Endometrial microvascular endothelial cells (primary cell): ENCODE measurements around the gene JAZF1. TPM values are rescaled to one million over a fixed set of nuclear protein-coding genes. Genes with fewer than 3 reads are reported as not detected.

Source experiments
- in situ Hi-C: cut with HindIII; loops from 2 replicates; pipeline ENCODE4 v1.10.0; 2017; ENCODE audit warnings: low sequenced_read_pairs, low pct_unique_long_range_greater_than_20kb; ENCODE audit errors: inconsistent ontology term
- total RNA-seq: library from RNA; depleted of rRNA; stranded (reverse); fragments of >200 nt; gene quantifications from one replicate; pipeline ENCODE4 v1.2.3, GENCODE V29; 2015; ENCODE audit errors: inconsistent ontology term

Gene JAZF1
- total RNA-seq, 1 donor from 2014 or later: 8.9 TPM

DNA sequence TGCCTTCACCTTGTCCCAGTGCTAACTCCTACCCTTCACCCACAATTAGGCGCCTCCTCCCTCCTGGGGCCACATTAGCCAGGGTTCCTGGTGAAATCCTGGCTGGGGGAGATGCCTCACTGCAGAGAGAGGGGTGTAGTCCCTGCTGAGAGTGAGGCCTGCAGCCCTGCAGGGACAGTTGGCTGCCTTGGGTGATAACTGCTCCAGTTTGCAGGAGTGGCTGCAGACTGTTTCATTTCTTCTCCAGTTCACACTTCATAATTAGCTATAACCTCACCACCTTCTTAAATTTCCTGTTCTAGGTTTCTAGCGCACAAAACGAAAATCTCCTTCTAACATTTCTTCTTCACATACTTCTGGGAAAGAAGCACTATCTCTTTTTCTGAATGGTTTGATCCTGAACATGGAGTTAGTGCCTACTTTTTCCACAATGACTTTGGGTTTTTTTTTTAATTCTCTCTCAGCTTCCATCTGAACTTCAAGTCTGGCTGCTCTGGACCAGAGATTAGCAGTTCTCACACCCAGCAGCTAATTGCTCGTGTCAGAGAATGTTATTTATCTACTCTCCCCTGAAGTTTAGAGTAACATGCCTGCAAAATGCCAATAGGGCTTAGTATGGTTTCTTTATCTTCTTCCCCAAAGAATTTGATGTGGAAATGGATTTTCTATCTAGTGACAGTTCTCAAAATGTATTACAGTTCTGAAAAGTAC lies 15.5 kb upstream of the JAZF1 start:
- in situ Hi-C loops: no loop called here

- in situ Hi-C loops: no loop called here
Measured at GRCh38 chr7:28192786-28193585, 12.4 kb upstream of the JAZF1 start.

DNA sequence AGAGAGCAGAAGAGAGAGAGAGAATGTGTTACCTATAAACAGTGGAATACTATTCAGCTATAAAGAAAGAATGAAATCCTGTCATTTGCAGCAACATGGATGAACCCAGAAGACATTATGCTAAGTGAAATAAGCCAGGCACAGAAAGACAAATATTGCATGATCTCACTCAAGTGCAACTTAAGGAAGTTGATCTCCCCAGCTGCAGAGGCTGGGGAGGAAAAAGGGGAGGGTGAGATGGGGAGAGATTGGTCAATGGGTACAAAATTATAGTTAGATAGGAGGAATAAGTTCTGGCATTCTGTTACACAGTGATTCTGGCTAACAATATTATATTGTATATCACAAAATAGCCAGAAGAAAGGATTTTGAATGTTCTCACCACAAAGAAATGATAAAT lies 11.2 kb upstream of the JAZF1 start:
- in situ Hi-C loops: no loop called here

DNA sequence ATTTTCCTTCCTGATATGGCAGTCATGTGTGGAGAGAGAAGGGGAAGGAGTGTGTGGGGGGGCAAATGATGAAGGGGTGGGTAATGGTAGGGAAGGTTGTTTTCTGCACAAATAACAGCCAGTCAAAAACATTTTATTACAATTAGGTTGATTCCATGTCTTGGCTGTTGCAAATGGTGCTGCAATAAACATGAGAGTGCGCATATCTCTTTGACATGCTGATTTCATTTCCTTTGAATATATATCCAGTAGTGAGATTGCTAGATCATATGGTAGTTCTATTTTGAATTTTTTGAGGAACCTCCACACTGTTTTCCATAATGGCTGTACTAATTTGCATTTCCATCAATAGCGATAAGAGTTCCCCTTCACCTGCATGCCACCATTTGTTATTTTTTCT lies 10.6 kb upstream of the JAZF1 start:
- in situ Hi-C loops: no loop called here

GRCh38 chr7:28190077-28190710 lies 9.6 kb upstream of the JAZF1 start:
- in situ Hi-C loops: no loop called here

DNA sequence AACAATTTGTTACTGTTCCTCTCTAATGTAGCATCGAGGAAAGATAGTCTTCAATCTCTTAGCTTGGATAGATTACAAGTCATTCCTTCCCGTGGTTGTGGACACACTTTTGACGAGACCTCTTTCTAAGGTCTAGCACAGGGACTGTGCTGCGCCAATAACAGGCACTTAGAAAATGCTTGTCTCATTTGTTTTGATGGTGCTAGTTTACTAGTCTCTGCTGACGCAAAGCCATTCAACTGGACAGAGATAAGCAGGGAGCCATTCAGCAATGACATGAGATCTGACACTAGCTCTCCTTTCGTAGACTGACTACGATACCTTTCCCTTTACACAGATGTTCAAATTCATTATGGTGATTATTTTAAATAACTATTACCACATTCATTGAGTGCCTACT lies 6.4 kb upstream of the JAZF1 start:
- in situ Hi-C loops: no loop called here

DNA sequence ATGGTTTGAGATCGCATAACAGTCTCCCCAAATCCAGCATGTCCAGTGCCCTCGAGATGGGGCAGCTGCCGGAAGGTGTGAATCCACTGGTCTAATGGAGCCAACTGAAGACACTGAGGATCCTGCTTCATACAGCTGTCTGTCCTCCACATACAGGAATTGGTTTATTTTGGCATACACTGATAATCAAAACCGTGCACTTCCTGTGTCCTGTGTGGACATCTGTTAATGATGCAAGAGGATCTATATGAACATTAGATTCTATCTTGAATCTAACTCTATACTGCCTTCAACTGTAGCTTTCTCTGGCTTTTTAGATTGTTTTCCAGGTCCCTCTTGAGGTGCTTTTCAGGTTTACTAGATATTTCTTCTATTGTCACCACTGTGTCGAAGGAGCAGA lies 3.0 kb upstream of the JAZF1 start:
- in situ Hi-C loops: no loop called here

DNA sequence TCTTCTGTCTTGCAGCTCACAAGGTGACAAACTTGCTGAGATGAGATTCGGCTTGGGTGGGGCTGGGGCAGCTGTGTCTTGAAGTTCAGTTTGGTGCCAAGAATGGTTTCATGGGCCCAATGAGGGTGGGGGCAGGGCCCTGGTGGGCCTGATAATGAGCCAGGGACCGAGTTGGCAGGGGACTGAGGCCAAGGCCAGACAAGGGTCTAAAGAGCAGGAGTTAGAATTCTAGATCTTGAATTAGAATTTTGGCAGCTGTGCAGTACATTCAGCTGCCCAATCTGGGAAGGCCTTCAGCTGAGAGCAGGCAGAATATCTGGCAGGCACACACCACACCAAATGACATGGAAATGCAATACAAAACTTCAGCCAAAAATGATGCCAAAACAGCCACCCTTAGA lies 1.5 kb upstream of the JAZF1 start:
- in situ Hi-C loops: no loop called here

GRCh38 chr7:28181416-28181815 lies 821 bp upstream of the JAZF1 start:
- in situ Hi-C loops: no loop called here

DNA sequence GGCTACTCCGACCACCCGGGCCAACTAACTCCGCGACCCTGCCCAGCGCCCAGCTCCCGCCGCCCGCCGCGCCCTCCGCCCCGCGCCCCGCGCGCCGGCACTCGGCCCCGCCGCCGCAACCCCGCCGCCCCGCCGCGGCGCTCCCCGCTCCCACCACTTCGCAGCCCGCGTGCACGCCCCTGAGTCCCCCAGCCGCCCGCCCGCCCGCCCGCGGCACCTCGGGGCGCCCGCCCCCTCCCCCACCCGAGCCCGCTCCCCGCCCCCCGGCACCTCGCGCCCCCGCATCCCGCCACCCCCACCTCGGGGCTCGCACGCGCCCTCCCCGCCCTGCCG lies 598 bp downstream of the JAZF1 start:
- in situ Hi-C loops: no loop called here

DNA sequence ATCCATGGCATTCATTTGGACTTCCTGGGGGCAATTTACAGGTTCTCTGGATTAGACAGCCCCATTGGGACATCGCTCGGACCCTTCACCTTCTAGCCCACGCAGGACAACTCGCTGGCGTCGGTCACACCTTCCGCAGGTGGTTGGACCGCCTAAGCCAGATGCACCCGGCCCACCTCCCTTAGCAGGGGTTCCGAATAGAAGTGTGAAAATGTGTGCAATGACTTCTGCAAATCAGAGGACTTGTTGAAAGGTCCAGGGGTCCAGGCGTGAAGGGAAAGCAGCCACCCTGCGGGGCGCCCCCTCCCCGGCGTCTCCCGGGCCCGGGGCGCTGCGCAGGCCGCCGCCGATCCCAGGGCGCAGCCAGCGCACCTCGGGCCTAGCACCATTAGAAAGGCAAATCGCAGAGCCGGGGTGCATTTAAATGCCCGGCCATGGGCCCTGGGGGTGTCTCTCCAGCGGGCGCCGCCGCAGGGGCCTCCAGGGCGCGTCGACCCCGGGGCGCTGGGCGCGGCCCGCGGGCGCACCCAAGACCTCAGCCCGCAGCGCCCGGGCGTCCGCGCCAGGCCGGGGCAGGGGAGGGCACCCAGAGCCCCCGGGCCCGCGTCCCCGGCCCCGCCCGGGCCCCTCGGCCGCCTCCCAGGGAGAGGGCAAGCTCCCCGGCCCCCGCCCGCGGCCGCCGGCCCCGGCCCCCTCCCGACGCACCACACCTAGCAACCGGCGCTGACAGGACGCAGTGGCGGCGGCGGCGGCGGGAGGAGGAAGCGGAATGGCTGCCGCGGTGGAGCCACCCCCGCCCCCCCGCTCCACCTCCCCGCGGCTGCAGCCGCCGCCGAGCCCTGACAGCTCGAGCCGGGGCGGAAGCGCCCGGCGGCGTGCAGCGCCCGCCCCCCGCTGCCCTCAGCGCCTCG lies 1.2 kb downstream of the JAZF1 start:
- in situ Hi-C loops: no loop called here

- in situ Hi-C loops: no loop called here
Measured at GRCh38 chr7:28178599-28178998, 2.0 kb downstream of the JAZF1 start.

DNA sequence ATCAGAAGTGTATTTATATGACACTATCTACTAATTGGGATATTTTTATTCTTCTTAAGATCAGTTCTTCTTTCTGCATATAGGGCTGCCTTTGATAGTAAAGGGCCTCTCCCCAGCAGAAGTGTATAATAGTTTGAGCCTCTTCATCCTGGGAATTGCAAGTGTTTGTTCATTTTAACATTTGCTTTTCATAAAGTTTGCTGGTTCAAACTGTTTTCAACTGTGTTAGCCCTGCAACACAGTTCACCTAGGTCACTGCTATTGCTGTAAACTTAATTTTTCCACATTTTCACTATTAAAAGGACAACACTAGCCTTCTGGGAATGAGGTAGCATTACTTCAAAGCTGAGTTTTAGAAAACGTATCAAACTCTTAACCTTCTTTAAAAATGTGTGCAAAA lies 2.8 kb downstream of the JAZF1 start:
- in situ Hi-C loops: no loop called here

DNA sequence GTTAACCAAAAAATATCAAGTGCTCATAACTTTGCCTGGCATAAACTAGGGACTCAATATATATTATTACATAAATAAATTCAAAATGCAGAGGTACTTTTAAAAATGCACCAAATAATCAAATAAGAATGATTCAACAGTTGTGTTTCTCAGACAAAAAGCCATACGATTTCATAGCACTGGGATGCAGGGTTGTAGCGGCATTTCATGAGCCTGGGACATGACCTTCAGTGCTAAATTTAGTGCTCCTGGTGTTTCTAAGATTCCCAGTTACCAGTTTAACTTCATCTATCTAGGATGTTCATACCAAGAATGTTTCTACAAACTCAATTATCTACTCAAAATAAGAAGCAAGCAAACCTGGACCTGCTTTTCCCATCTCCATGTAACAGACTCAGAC lies 4.0 kb downstream of the JAZF1 start:
- in situ Hi-C loops: no loop called here

- in situ Hi-C loops: no loop called here
Measured at GRCh38 chr7:28176174-28176573, 4.4 kb downstream of the JAZF1 start.

- in situ Hi-C loops: no loop called here
Measured at GRCh38 chr7:28174901-28175661, 5.5 kb downstream of the JAZF1 start.

DNA sequence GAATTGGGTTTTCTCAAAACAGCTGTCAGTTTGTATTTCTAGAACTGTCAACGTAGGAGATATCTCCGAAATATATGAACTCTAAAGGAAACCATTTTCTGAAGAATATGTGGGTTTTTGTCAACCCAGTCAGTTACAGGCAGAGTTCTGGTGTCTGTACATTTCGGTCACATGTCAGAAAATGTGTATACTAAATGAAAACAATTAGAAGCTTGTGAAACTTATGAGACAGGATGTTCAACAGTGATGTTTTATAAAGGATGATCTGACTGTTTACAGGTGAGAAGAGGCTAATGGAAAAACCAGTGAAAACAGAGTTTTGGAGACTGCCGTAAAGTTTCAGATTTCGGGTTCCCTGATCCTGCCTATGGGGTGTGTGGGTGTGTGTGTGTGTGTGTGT lies 6.2 kb downstream of the JAZF1 start:
- in situ Hi-C loops: no loop called here

GRCh38 chr7:28173531-28173930 lies 7.1 kb downstream of the JAZF1 start:
- in situ Hi-C loops: no loop called here

DNA sequence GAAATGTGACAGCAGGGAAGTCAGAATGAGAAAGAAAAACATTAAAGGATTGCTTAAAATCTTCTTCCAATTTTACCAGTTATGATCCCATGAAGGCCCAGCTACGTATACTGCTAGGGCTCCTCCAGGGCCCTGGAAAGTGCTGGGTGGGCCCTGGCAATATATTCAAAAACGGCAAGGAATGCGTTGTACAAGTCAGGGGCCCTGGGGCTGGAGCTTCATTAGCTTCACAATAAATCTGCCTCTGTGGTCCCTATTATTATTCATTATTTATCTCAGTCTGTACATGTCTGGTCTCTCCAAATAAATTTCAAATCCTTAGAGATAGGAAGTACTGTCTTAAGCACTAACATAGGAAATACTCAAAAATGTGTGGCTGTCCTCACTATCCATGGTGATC lies 7.6 kb downstream of the JAZF1 start:
- in situ Hi-C loops: no loop called here
